Effector memory CD4-positive, alpha-beta T cell (primary cell): ENCODE data around the gene PRKCD.

Source experiments
- DNase-seq, 3 donors: peaks; one replicate each; pipeline ENCODE4 v3.0.0-alpha.2; 2020
- H3K27ac ChIP-seq: 2 replicates; pipeline ENCODE4 v1.7.0; 2013; ENCODE audit warnings: mild to moderate bottlenecking, low read length, moderate library complexity; ENCODE audit not compliant: insufficient read depth, poor library complexity, severe bottlenecking
- H3K27me3 ChIP-seq: replicated peaks from 2 replicates; pipeline ENCODE4 v1.7.0; 2013; ENCODE audit warnings: mild to moderate bottlenecking, low read length; ENCODE audit not compliant: insufficient read depth, control insufficient read depth, poor library complexity, severe bottlenecking
- H3K36me3 ChIP-seq: 2 replicates; pipeline ENCODE4 v1.7.0; 2013; ENCODE audit warnings: mild to moderate bottlenecking, low read length, moderate library complexity; ENCODE audit not compliant: control insufficient read depth, insufficient read depth
- H3K4me1 ChIP-seq: 2 replicates; pipeline ENCODE4 v1.7.0; 2013; ENCODE audit warnings: low read length, mild to moderate bottlenecking; ENCODE audit not compliant: control insufficient read depth, insufficient read depth, poor library complexity, severe bottlenecking
- H3K4me3 ChIP-seq: 2 replicates; pipeline ENCODE4 v1.7.0; 2013; ENCODE audit warnings: low read length, low read depth, mild to moderate bottlenecking; ENCODE audit not compliant: insufficient read depth, poor library complexity, severe bottlenecking
- H3K9me3 ChIP-seq: 2 replicates; pipeline ENCODE4 v1.7.0; 2013; ENCODE audit warnings: mild to moderate bottlenecking, low read length, moderate library complexity; ENCODE audit not compliant: control insufficient read depth

Gene PRKCD

DNA sequence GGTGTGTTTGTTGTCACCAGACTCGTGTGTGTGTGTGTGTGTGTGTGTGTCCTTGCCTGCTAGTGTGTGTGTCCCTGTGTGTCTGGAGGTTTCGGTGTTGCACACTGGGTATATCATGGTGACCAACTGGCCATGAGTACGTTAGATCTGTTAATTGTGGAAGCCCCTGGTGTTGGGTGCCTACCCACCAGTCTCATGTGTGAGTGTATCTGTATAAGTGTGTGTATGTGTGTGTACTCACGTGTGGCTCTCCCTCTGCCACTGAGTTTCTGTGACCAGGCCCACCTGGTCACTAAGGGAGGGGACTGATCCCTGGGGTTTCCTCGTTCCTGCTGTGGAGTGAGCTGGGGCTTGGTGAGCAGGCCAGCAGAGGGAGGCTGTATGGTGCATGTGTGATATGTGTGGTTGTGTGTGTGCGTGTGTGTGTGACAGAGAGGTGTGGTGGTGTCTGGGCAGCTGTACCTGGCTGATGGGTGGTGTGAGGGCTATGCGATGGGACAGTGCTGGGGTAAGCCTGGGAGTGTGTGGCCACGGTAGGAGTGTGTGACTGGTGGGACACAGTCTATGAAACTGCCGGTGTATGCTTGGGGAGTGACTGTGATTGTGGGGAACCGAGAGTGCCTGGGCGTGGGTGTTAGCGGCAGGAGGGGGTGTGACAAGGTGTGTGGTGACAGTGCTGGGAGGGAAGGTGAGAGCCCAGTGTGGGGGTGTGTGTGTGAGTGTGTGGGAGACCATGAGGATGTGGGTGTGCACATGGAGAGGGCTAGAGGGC is 1.8 kb downstream of the PRKCD start:
- peaks cover 21% of the 10 kb centered on the region for H3K4me1 ChIP-seq
- H3K27ac ChIP-seq: peak overlapping the region; percentile 48
- no peaks in the 10 kb centered on the region for H3K9me3 ChIP-seq
- peak in 2 of 3 donors; percentile 20 to 46 for DNase-seq
- H3K36me3 ChIP-seq: no peaks in the 10 kb centered on the region
- peak overlapping the region; percentile 84 for H3K4me3 ChIP-seq
- no peaks in the 10 kb centered on the region for H3K27me3 ChIP-seq

DNA sequence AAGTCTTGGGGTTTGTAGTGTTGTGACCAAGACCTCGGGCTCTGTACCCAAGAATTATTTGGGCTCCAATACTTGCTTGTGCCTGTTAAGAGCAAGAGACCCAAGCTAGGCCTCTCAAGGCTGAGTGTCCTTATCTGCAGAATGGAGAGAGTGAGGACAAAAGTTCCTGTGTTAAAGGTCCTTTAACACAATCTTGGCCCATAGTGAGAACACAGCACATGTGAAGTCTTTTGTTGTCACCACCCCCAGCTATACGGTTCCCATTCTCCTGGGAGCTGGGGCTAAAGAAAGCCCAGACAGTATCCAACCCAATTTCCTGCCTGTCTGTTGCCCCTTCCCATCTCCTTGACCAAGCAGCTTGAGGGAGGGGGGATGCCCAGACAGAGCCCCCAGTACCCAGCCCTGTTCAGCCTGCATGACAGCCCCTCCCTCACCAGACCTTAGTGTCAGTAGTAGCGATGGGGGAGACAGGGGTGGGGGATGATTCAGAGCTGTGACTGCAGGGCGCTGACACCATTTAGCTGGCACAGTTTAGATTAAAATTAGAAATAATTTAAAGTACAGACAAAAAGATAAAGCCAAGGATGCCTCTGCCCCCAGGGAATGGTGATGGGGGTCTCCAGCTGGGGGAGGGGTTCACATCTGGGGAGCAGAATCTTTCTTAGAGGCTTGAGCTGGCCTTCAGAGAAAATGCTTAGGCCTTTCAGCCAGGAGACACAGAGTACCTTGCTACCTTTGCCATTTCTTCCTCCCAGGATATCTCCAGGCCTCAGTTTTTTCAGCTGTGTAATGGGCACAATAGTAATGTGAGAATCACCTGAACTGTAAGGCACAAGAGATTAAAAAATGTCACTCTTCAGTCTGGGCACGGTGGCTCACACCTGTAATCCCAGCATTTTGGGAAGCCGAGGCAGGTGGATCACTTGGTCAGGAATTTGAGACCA is 2.7 kb downstream of the PRKCD start:
- Histone ChIP-seq H3K27me3 (no peaks in the 10 kb centered on the region), H3K36me3 (no peaks in the 10 kb centered on the region), H3K4me1 (peaks cover 21% of the 10 kb centered on the region), H3K9me3 (no peaks in the 10 kb centered on the region), H3K4me3 (no peak overlapping the region), H3K27ac (peak overlapping the region; percentile 48)
- no peak for DNase-seq

DNA sequence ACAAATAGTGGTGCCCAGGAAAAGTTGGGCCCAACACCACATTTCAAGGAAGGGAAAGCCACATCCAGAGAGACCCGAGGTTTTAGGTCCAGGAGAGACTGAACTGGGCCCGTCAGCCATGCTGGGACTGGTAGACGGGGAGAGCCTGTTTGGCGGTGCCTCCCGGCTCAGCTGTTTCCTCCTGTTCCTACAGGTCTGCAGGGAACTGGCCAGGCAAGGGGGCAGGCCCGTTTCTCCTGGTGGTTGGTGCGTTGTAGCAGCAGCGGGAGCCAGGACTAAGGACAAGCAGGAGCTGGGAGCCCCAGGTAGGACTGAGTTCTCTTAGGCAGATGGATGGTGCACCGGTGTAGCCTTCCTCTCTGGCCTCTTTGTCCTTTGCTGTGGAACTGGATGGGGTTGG is 3.9 kb downstream of the PRKCD start:
- peaks cover 21% of the 10 kb centered on the region for H3K4me1 ChIP-seq
- H3K9me3 ChIP-seq: no peaks in the 10 kb centered on the region
- H3K27ac ChIP-seq: no peak overlapping the region
- no peaks in the 10 kb centered on the region for H3K27me3 ChIP-seq
- H3K4me3 ChIP-seq: no peak overlapping the region
- DNase-seq: no peak
- H3K36me3 ChIP-seq: no peaks in the 10 kb centered on the region

DNA sequence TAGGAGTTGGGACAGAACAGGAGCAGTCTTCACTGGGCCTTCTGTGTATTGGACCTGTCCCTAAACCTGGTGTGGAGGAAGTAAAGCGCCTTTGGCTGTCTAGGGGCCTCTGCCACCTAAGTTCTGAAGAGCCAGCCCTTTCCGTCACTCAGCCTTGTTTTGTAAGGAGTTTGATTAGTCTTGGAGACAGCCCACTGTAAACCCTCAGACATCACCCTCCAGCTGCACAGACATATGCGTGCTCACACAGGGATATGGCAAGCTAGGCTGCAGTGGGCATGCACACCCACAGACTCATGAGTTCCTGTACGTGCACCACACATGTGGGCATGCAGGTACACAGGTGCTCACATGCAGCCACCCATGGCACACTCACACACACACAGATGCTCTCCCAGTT is 5.2 kb downstream of the PRKCD start:
- Histone ChIP-seq H3K27me3 (no peaks in the 10 kb centered on the region), H3K4me3 (no peak overlapping the region), H3K27ac (no peak overlapping the region), H3K4me1 (peaks cover 15% of the 10 kb centered on the region), H3K9me3 (no peaks in the 10 kb centered on the region), H3K36me3 (no peaks in the 10 kb centered on the region)
- no peak for DNase-seq

DNA sequence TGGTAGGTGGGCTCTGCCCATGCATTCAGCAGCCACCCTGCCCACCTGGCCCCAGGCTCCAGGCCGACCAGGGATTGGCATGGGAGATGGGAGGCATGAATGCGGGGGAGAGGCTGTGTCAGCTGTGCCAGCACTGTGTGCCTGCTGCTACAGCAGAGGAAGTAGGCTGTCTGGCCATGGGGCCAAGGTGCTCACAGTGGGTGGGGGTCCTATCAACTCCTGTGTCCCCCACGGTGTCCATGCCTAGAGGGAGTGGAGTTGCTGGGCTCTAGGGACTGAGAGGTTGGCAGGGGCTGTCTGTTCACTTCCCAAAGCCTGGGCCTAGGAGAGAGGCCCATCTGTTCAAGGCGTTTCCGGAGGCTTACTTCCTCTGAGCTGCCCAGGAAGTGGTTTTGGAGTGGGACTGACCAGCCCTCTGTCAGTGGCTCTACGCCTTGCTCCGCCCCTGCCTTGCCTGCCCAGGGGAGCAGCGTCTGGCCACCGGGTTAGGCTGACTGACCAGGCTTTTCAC is 5.8 kb downstream of the PRKCD start:
- Histone ChIP-seq H3K27me3 (no peaks in the 10 kb centered on the region), H3K27ac (peak overlapping the region; percentile 13), H3K36me3 (no peaks in the 10 kb centered on the region), H3K9me3 (no peaks in the 10 kb centered on the region), H3K4me1 (peaks cover 15% of the 10 kb centered on the region), H3K4me3 (no peak overlapping the region)
- no peak for DNase-seq

DNA sequence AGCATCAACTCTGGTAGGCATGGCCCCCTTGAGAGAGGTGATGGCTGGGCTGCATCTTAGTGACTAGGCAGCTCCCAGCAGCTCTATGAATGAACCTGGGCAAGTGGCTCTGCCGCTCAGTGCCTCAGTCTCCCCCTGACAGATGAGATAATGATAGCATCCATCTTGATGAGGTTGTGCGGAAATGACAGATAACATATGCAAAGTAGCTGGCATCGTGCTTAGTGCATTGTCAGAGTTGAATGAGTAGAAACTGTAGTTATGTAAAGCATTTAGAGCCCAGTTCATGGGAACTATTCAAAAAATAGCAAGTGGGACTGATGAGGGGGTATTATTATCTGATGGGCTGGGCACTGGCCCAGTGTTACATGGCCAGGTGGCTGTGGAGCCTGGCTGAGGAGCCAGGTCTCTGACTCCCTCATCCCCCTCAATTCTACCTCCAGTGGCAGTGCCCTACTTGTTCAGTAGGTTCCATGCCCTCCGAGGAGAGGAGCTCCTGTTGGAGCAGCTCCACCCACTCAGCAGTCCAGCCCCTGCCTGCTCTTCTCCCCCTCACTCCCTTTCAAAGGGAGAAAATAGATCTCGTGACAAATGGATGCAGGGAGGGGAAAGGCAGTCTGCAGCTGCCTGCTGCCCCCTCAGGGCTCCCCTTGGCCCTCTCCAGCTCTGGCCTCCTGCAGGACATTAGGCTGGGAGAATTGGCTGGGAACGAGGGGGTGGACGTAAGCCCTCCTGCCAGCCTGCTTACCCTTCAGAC is 6.6 kb downstream of the PRKCD start:
- DNase-seq: no peak
- Histone ChIP-seq H3K4me1 (peaks cover 8% of the 10 kb centered on the region), H3K36me3 (no peaks in the 10 kb centered on the region), H3K4me3 (no peak overlapping the region), H3K27me3 (no peaks in the 10 kb centered on the region), H3K9me3 (no peaks in the 10 kb centered on the region), H3K27ac (peak overlapping the region; percentile 13)

DNA sequence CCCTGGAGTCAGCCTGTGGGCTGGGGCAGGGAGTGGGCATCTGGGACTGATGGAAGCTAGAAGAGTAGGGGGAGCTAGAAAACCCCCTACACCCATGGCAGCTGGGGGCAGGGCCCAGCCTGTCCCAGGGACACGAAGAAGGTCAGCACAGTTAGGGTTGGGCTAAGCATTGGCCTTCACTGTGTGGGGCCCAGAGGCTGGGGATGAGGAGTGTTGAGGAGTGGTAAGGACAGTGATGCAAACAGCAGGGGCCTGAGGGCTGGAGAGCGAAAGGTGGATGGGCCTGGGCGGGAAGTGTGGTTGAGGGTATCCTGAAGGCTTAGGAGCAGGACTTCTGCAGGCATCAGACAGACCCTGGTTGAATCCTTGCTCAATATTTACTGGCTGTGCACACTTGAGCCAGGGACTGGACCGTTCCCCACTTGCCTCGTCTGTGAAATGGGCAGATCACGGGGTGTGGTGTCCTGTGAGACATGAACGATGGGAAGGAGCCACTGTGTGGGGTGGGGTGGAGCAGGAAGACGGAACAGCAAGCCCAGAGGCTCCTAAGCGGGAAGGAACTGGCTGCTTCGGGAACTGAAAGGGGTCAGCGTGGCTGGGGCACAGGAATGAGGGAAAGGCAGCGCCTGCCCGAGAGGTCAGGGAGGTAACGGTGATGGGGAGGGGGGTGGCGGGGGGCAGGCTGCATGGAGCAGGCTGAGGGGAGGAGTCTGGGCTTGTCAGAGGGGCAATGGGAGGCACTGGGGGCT is 7.3 kb downstream of the PRKCD start:
- H3K4me3 ChIP-seq: no peak overlapping the region
- H3K4me1 ChIP-seq: peaks cover 2% of the 10 kb centered on the region
- H3K36me3 ChIP-seq: no peaks in the 10 kb centered on the region
- no peak overlapping the region for H3K27ac ChIP-seq
- DNase-seq: no peak
- no peaks in the 10 kb centered on the region for H3K9me3 ChIP-seq
- H3K27me3 ChIP-seq: no peaks in the 10 kb centered on the region

DNA sequence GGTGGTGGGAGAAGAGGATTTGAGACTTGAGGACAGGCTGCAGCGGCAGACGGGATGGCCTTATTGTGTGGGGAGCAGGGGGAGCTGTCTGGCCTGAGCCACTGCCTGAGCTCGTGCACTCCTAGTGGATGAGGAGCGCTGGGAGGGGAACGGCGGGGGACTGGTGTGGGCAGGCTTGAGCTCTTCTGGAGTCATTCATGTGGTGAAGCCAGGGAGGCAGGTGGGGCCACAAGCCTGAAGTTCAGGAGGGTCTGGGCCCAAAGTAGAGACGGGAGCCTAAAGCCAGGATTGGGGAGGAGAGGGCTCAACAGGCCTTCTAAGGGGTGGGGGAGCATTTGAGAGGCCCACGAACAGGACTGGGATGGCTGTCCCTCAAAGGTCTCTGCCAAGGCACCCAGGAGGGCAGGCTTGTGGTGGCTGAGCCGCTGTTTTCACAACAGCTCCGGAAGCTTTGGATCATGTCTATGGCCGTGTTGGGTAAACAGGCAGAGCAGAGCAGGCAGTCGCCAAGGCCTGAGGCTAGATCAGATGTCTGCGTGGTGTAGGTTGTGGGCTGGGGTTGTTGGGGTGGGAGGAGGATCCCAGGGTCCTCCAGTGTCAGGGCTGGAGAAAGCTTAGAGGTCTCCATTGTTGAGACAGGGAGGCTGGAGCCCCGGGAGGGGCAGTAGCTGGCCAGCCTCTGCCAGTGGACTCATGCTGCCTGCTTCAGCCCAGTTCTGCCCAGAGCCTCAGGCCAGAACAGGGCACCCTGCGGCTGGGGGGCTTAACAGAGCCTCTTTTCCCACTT is 8.2 kb downstream of the PRKCD start:
- no peak for DNase-seq
- no peaks in the 10 kb centered on the region for H3K9me3 ChIP-seq
- no peak overlapping the region for H3K27ac ChIP-seq
- no peaks in the 10 kb centered on the region for H3K27me3 ChIP-seq
- H3K36me3 ChIP-seq: no peaks in the 10 kb centered on the region
- H3K4me3 ChIP-seq: no peak overlapping the region
- H3K4me1 ChIP-seq: peaks cover 2% of the 10 kb centered on the region
